Activated CD4-positive, alpha-beta T cell treated with anti-CD3 and anti-CD28 coated beads, Interleukin-2, amount 50 U/mL, for 24 hours (primary cell): ENCODE measurements around the gene ICAM1.

Experiments used
- DNase-seq, 2 donors: peaks; one replicate each; pipeline ENCODE4 v3.0.0-alpha.2; 2020; ENCODE audit warnings: low read depth in 1 of 2, low spot score in 1 of 2

ICAM1 gene

GRCh38 chr19:10320602-10321416 lies 49.9 kb downstream of the ICAM1 start:
- DNase-seq = no peak

DNA sequence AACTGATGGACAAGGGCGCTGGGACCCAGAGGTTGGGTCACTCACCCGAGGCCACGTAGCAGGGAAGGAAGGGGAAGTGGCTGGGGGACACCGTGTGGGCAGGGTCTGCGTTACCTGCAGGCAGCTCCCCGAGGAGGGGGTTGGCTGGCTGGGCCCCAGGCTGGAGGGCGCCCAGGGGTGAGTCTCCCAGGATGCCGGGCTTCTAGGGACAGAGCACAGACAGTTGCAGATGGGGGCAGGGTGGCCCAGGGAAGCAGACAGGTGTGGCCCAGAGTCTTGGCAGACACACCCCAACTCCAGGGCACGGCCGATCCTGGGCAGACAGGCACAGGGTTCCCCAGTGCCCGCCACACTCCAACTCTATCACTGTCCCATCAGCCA lies 50.5 kb downstream of the ICAM1 start:
- no peak for DNase-seq

- DNase-seq = no peak
Observed at GRCh38 chr19:10321874-10322835, 51.2 kb downstream of the ICAM1 start.

GRCh38 chr19:10325732-10326131 lies 54.8 kb downstream of the ICAM1 start:
- DNase-seq = no peak

DNA sequence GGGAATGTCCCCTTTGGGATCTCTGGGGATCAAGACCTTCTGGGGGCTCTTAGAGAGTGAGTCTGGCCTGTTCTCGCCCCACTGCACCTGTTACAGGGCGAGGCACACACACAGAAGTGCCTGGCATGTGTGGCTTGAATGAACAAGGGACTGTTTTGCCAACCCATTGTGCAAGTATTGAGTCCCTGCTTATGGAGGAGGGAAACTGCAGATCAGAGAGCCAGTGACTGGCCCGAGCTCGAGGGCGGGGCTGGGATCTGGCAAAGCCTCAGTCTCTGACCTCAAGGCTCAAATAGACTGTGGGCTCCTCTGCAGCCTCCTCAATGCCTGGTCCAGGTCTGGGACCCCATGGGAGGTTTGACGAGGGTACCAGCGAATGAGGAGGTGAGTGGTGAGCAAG lies 56.9 kb downstream of the ICAM1 start:
- DNase-seq = no peak

DNA sequence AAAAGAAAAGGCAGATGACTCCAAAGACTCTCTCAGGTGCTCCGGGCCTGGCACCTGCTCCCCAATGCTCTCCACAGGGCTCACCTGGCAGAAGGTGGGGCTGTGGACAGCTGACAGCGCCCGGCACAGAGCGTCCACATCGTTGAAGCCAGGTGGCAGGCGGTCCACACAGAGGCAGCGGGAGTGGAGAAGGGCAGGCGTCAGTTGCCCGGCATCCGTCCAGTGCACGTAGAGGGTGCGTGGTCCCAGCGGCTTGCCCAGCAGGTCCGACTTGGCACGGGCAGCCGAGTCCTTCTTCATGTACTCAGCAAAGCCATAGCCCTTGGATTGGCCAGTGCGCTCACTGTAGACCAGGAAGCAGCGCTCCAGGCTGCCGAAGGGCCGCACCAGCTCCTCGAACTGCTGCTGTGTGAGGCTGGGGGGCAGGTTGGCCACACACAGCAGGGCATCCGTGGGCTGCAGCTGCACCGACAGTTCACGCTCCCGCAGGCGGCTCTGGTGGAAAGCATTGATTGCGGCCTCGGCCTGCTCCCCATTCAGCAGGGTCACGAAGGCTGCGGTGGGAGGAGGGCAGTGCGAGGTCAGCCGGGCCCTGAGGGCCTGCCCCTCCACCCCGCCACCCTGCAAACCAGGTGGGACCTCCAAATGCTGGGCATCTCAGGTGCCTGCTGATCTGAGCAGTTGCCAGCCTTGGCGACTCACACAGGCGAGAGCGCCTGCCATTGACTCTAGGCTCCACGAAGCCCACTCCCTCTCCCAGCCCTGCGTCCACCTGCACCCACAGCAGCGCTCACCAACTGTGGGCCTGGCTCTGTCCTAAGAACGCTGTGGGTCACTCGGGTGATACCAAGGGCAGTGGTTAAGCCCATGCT lies 57.9 kb downstream of the ICAM1 start:
- DNase-seq = no peak

DNA sequence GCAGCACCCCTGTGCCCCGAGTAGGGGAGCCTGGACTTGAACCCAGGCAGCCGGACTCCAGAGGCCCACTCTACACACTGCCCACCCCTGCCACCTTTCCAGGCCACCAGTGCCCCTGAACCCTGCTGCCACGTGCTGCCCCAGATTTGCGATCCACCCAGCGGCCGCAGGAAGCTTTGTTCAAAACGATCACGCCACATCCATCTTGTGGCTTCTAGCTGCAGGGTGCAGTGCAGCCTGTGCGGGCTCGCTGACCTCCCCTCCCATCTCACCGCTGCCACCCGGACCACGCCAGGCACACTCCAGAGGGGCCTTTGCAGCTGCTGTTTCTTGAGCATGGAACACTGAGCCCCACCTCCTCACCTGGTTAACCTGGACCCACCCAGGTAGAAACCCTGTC lies 58.6 kb downstream of the ICAM1 start:
- DNase-seq = no peak

- no peak for DNase-seq
Observed at GRCh38 chr19:10332158-10332964, 61.4 kb downstream of the ICAM1 start.

- DNase-seq = peak; percentile 95 to 97
Observed at GRCh38 chr19:10332965-10333757, 62.2 kb downstream of the ICAM1 start, which contains the start of gene RAVER1. Gene RAVER1, minus strand, starts transcription at chr19:10333529. Its CDS starts 22 bp downstream, at chr19:10333507.

GRCh38 chr19:10333758-10334587 lies 63.1 kb downstream of the ICAM1 start:
- DNase-seq = no peak

- DNase-seq = no peak
Observed at GRCh38 chr19:10334588-10335351, 63.9 kb downstream of the ICAM1 start.

DNA sequence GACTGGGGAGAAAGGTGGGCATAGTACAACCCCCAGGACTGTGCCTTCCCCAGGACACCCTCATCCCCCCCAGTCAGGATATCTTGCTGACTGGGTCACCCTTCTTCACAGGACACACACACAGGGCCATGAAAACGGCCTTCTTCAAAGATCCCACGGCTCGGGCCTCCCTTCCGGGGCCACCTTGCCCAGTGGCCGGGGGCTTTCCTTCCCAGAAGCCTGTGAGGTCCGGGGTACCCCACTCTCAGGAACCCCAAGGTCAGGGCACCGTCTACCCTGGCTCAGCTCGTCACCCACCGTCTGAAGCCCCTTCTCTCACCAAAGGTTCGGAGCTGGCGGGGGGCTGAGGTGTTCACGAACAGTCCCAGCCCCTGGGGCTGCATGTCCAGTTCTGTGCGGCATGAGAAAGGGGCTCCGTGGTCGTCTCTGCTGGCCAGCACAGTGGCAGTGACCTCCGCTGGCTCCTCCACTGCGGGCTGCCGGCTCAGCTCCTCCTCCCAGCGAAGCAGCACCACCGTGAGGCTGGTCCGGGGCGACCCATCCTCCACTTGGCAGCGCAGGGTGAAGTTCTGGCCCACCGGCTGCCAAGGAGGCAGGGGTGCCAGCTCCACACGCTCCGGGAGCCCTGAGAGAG lies 64.5 kb downstream of the ICAM1 start:
- no peak for DNase-seq
